WTC11 (cell line): ENCODE measurements around the gene TSPAN1. TPM values are rescaled to one million over a fixed set of nuclear protein-coding genes. Genes with fewer than 3 reads are reported as not detected.

Experiments
- ATAC-seq: fragments of 200-7000 bp; cut with Tn5 transposase; 2 replicates; pipeline ENCODE4 v1.10.0; 2021; ENCODE audit warnings: mild to moderate bottlenecking, moderate library complexity
- CTCF ChIA-PET: fragments of 300-600 bp; sonication (Branson Sonifier 250); formaldehyde crosslinking; loops from one replicate; lab custom pipeline; 2021; ENCODE audit warnings: antibody characterized with exemption; lab: Charles Lee
- POLR2A ChIA-PET: fragments of 350-600 bp; sonication (Branson Sonifier 250); formaldehyde crosslinking; loops from one replicate; lab custom pipeline; 2021; ENCODE audit warnings: antibody characterized with exemption; lab: Charles Lee
- DNase-seq: peaks from one replicate; pipeline ENCODE4 v3.0.0; 2021; ENCODE audit warnings: low spot score
- H3K27ac Mint-ChIP-seq: 2 replicates; pipeline ENCODE4 v1.8.0; 2021; ENCODE audit warnings: mixed read lengths
- H3K27me3 Mint-ChIP-seq: 2 replicates; pipeline ENCODE4 v1.8.0; 2021; ENCODE audit warnings: low read depth, mild to moderate bottlenecking, moderate library complexity, mixed read lengths
- H3K36me3 Mint-ChIP-seq: 2 replicates; pipeline ENCODE4 v1.8.0; 2021; ENCODE audit warnings: mixed read lengths
- H3K4me1 Mint-ChIP-seq: 2 replicates; pipeline ENCODE4 v1.8.0; 2022; ENCODE audit warnings: mixed read lengths
- H3K4me3 Mint-ChIP-seq: 2 replicates; pipeline ENCODE4 v1.8.0; 2021; ENCODE audit warnings: mild to moderate bottlenecking, moderate library complexity, mixed read lengths
- H3K9me3 Mint-ChIP-seq: 2 replicates; pipeline ENCODE4 v1.8.0; 2021; ENCODE audit warnings: mixed read lengths
- ARID4B ChIP-seq: sonication (generic); formaldehyde crosslinking; IDR thresholded peaks from 2 replicates; pipeline ENCODE4 v1.8.0; 2023; ENCODE audit warnings: missing genetic modification reagents, mild to moderate bottlenecking, borderline replicate concordance
- CBFB ChIP-seq: sonication (generic); formaldehyde crosslinking; IDR thresholded peaks from 2 replicates; pipeline ENCODE4 v1.8.1; 2022; ENCODE audit warnings: mild to moderate bottlenecking, low read depth, missing genetic modification reagents
- CDX4 ChIP-seq: fragments of 250-450 bp; sonication (Bioruptor Pico); IDR thresholded peaks from 2 replicates; pipeline ENCODE4 v1.9.0; 2021; ENCODE audit warnings: moderate library complexity, mild to moderate bottlenecking, inconsistent platforms, borderline replicate concordance
- CREM ChIP-seq: sonication (generic); formaldehyde crosslinking; IDR thresholded peaks from 2 replicates; pipeline ENCODE4 v1.8.1; 2022; ENCODE audit warnings: mild to moderate bottlenecking, missing genetic modification reagents, moderate library complexity
- E2F5 ChIP-seq: sonication (generic); formaldehyde crosslinking; IDR thresholded peaks from 2 replicates; pipeline ENCODE4 v1.8.1; 2022; ENCODE audit warnings: mild to moderate bottlenecking, moderate library complexity, missing genetic modification reagents
- EMX1 ChIP-seq: fragments of 250-450 bp; sonication (Bioruptor Pico); IDR thresholded peaks from 2 replicates; pipeline ENCODE4 v1.8.0; 2021; ENCODE audit warnings: mild to moderate bottlenecking
- FOXK1 ChIP-seq: sonication (generic); formaldehyde crosslinking; IDR thresholded peaks from 2 replicates; pipeline ENCODE4 v1.8.0; 2022; ENCODE audit warnings: mild to moderate bottlenecking, moderate library complexity, missing genetic modification reagents
- GTF2I ChIP-seq: fragments of 250-450 bp; sonication (Bioruptor Pico); conservative IDR thresholded peaks from 2 replicates; pipeline ENCODE4 v1.4.0; 2021; ENCODE audit warnings: mild to moderate bottlenecking
- MLX ChIP-seq: sonication (generic); formaldehyde crosslinking; IDR thresholded peaks from 2 replicates; pipeline ENCODE4 v1.8.1; 2023; ENCODE audit warnings: mild to moderate bottlenecking, missing genetic modification reagents, moderate library complexity
- MXD4 ChIP-seq: fragments of 250-450 bp; sonication (Bioruptor Pico); IDR thresholded peaks from 2 replicates; pipeline ENCODE4 v1.8.0; 2021; ENCODE audit warnings: mild to moderate bottlenecking, moderate library complexity, borderline replicate concordance
- RORB ChIP-seq: fragments of 250-450 bp; sonication (Bioruptor Pico); IDR thresholded peaks from 2 replicates; pipeline ENCODE4 v1.9.0; 2021; ENCODE audit warnings: mild to moderate bottlenecking
- SMAD4 ChIP-seq: sonication (generic); formaldehyde crosslinking; IDR thresholded peaks from 2 replicates; pipeline ENCODE4 v1.8.0; 2022; ENCODE audit warnings: mild to moderate bottlenecking, missing genetic modification reagents
- SOX15 ChIP-seq: fragments of 250-450 bp; sonication (Bioruptor Pico); IDR thresholded peaks from 2 replicates; pipeline ENCODE4 v1.9.0; 2021; ENCODE audit warnings: mild to moderate bottlenecking
- TP53 ChIP-seq: sonication (generic); formaldehyde crosslinking; IDR thresholded peaks from 2 replicates; pipeline ENCODE4 v1.8.1; 2023; ENCODE audit warnings: mild to moderate bottlenecking, missing genetic modification reagents
- USF1 ChIP-seq: sonication (generic); formaldehyde crosslinking; IDR thresholded peaks from 2 replicates; pipeline ENCODE4 v1.8.0; 2022; ENCODE audit warnings: mild to moderate bottlenecking, missing genetic modification reagents
- ZNF423 ChIP-seq: fragments of 250-450 bp; sonication (Bioruptor Pico); IDR thresholded peaks from 2 replicates; pipeline ENCODE4 v2.1.2; 2022; ENCODE audit warnings: mild to moderate bottlenecking, moderate library complexity
- ZNF532 ChIP-seq: fragments of 250-450 bp; sonication (Bioruptor Pico); IDR thresholded peaks from 2 replicates; pipeline ENCODE4 v1.9.0; 2021; ENCODE audit warnings: mild to moderate bottlenecking, borderline replicate concordance
- total RNA-seq: library from RNA; stranded (reverse); gene quantifications from 3 replicates; pipeline ENCODE4 v1.2.3, GENCODE V29; 2021

The TSPAN1 gene
- total RNA-seq, 1 experiment from 2014 or later = 0.50 TPM

GRCh38 chr1:46171871-46172270 lies 3.0 kb upstream of the TSPAN1 start (continued):
- no peak for TF ChIP-seq GTF2I (CRISPR knock-in tag)
- TF ChIP-seq CBFB = no peak
- no peak for TF ChIP-seq TP53 (CRISPR knock-in tag)
- TF ChIP-seq ZNF423 (CRISPR knock-in tag) = no peak

GRCh38 chr1:46172321-46172720 lies 2.6 kb upstream of the TSPAN1 start:
- H3K4me1 Mint-ChIP-seq = peaks cover 15% of the 10 kb centered on the region
- TF ChIP-seq EMX1 (CRISPR knock-in tag) (no peak), MLX (CRISPR knock-in tag) (no peak), CREM (CRISPR knock-in tag) (no peak), USF1 (CRISPR knock-in tag) (no peak), ARID4B (CRISPR knock-in tag) (no peak), SOX15 (CRISPR knock-in tag) (no peak), FOXK1 (CRISPR knock-in tag) (no peak), ZNF532 (CRISPR knock-in tag) (no peak), SMAD4 (CRISPR knock-in tag) (no peak), MXD4 (CRISPR knock-in tag) (no peak), CDX4 (CRISPR knock-in tag) (no peak), CBFB (no peak), RORB (CRISPR knock-in tag) (no peak), E2F5 (no peak)
- TF ChIP-seq, all 79 proteins: peak for 0
- ChIA-PET CTCF (interaction anchor here (0.9 kb wide), 1 partner anchor 51 kb away, joined by 3 read pairs; no protein-coding TSS in a partner anchor), POLR2A (interaction anchor here (0.6 kb wide), 1 partner anchor 168 kb away, joined by 5 read pairs; no protein-coding TSS in a partner anchor)
- DNase-seq (no peak), ATAC-seq (no peak)
- H3K27ac Mint-ChIP-seq = no peak overlapping the region
- H3K27me3 Mint-ChIP-seq = peaks cover 31% of the 10 kb centered on the region
- no peak overlapping the region for H3K4me3 Mint-ChIP-seq
- no peaks in the 10 kb centered on the region for H3K9me3 Mint-ChIP-seq
- H3K36me3 Mint-ChIP-seq = no peaks in the 10 kb centered on the region
